HG02588 (cell line): ENCODE data around the gene KHDC3L.
"Not testable (repeated sequence)": the region's sequence is repeated elsewhere in the genome, so short reads cannot be mapped to it uniquely, and the experiment has no call there.

ENCODE experiments used
- ATAC-seq: cut with Tn5 transposase; IDR thresholded peaks from one replicate; pipeline ENCODE4 v1.9.1; 2021; ENCODE audit warnings: mild to moderate bottlenecking, moderate library complexity; ENCODE audit not compliant: unreplicated experiment

KHDC3L gene

DNA sequence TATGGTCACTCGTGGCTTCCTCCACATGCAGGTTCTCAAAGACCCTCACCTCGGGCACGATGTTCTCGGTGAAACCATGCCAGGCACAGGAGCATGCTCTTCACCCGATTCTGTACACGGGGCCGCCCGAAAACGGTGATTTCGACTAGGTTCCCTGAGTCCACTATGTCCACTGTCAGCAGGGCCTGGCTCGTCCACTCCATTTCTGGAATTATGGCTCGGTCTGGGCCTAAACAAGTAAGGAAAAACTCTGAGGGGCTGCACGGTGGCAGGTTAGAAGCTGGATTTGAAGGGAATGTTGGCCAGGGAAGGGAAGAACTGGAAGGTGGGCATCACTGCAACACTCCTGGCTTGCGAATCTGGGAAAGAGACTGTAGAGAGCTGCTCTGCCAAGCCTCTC is 6.7 kb downstream of the KHDC3L start:
- no peak for ATAC-seq

DNA sequence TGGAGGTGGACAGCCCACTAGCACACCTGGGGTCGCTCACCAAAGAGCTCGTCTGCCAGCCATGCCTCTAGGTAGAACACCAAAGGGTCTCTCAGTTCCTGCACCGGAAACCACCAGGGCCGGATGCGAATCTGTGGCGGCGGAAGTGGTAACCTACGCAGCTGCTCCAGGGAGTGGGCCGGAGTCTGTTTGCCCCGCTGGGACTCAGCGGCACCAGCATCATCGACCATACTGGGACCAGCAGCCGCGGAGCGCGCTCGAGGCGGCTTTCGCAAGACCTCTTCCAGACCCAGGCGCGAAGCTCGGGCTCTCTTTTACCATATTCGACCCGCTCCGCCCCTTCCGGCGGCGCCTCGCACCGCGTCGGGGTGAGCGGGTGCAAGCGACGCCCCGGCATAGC is 7.1 kb downstream of the KHDC3L start, which contains the start of gene OOEP:
OOEP (minus strand) TSS at position 335 of the 400 bp plus-strand sequence; CDS start at position 230, 105 bp downstream.
- no peak for ATAC-seq

DNA sequence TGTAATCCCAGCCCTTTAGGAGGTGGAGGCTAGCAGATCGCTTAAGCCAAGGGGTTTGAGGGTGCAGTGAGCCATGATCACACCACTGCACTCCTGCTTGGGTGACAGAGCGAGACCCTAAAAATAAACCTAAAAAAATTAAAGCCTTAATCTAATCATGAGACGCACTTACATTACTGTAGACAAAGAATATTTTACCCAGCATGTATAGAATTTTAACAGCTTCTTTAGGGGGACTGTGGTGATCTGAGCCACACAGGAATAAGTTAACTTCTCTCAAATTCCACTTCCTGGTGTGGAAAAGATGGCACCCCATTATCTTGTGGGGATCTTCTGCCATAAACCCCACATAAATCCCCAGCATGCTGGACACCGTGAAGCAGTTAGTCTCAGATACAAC is 9.5 kb downstream of the KHDC3L start:
- ATAC-seq = no peak

DNA sequence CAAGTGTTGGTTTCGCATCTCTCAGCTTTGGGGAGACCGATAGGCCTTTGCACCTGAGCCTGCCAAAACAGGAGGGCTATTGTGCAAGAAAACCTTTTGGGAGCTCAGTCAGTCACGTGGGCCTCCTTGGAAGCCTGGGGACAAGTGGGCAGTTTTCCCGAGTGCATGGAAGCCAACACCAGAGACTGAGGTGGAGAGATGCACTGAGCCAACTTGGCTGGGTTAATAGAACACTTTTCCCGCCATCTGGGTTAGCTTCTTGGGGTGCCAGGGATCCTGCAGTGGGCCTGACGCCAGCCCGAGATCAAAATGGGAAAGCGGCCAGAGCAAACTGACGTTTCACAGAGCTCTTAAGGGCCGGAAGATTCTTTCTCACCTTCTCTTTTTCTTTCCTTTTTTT is 10.1 kb downstream of the KHDC3L start:
- no peak for ATAC-seq

DNA sequence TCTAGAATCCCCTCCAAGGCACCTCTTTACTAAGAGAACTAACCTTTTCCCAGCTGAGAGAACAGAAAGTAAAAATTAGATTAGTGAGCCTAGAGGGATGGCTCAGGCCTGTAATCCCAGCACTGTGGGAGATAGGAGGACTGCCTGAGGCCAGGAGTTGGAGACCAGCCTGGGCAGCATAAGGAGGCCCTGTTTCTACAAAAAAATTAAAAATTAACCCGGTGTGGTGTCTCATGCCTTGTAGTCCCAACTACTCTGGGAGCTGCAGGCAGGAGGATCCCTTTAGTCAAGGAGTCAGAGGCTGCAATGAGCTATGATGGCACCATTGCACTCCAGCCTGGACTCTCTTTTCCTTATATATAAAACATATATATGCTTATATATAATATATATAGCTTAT is 12.8 kb downstream of the KHDC3L start:
- ATAC-seq = no peak

DNA sequence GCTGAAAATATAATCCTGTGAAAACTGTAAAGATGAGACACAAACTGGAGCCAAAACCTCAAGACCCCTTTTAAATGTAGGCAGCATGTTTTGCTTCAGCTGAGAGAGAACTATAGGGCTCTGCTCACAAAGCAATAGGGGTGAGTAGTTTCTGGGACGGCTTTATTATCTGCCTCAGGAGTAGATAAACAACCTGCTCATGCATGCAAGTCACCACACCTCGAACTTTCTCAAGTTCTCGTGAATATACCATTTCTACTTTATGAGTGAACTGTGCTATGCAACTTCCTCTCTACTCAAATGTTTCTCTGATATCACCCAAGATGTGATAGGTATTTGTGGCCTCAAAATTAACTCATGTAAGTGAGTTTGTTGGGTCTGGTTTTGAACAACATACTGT is 14.8 kb downstream of the KHDC3L start:
- ATAC-seq = no peak

DNA sequence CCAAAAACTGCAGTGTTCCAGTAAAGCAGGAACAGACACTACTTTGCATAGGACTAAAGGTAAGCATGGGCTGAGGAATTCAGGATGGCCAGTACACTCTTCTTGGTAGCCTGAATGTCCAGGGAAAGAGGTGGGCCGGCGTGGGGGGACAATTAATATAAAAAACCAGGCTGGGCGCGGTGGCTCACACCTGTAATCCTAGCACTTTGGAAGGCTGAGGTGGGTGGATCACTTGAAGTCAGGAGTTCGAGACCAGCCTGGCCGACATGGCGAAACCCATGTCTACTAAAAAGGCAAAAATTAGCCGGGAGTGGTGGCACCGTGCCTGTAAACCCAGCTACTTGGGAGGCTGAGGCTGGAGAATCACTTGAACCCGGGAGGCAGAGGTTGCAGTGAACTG is 19.1 kb downstream of the KHDC3L start:
- not testable (repeated sequence) for ATAC-seq

DNA sequence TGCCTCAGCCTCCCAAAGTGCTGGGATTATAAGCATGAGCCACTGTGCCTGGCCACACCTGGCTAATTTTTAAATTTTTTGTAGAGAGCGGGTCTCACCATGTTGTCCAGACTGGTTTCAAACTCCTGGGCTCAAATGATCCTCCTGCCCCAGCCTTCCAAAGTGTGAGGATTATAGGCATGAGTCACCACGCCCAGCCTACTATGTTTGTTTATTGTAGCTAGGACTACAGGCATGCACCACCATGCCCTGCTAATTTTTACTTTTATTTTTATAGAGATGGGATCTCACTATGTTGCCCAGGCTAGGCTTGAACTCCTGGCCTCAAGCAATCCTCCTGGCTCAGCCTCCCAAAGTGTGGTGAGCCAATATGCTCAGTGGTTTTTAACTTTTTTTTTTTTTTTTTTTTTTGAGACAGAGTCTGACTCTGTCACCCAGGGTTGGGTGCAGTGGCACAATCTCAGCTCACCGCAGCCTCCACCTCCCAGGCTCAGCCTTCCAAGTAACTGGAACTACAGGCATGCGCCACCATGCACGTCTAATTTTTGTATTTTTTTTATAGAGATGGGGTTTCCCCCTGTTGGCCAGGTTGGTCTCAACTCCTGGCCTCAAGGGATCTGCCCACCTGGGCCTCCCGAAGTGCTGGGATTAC is 20.1 kb downstream of the KHDC3L start:
- ATAC-seq = no peak

DNA sequence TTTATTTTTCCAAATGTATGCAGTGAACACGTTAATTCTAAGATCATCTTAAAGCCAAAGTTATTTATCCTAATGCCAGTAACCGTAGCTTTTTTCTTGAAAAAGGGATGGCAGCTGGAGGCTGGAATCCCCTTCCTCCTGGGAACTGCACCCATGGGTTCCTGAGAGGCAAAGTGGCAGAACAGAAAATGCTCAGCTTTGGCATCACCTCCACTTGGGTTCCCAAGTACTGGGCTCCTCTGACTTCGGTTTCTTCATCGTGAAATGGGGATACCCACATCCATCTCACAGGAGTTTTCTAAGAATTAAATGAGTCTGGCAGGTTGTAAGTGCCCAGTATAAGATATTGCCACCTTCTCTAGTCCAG is 26.0 kb downstream of the KHDC3L start:
- peak; percentile 17 for ATAC-seq

DNA sequence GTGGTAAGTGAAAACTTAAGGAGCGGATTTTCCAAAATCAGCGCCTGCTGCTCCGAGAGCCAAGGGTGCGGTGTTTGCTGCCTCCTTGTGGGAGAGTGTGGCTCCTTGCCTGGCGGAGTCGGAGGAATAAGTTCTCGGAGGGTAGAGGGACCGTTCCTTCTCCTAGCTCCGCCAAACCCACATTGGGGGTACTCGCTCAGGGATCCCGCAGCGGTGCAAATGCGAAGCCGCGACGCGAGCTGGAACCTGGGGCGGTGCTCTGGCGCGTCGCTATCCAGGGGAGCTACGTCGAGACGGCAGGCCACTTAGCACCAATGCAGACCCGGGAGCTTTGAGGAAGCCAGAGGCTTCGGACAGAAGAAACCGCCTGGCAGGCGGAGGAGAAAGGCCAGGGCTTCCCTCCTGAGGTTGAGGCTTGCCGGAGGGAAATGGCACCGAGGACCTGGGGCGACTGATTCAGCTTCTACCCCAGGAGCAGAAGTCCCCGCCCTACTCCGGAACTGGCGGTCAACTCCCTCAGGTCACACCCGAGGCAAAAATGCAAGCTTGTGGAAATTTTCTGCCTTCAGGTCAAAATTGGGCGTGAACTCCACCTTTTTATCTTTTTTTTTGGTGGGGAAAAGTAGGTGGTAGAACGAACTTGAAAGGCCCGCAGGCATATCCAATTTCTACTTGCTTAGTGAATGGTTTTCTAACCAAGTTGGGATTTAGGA is 26.5 kb downstream of the KHDC3L start:
- ATAC-seq = peak; percentile 81

DNA sequence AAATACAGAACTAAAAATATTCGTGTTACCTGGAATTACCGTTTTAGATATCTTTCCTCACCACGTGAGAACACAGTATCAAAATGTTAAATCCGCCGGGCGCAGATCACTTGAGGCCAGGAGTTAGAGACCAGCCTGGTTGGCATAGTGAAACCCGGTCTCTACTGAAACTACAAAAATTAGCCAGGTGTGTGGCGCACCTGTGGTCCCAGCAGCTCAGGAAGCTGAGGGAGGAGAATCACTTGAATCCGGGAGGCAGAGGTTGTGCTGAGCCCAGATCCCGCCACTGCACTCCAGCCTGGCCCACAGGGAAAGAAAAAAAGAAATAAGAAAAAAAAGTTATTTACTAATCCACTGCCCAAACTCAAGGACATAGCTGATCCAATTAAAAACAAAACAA is 27.4 kb downstream of the KHDC3L start:
- ATAC-seq = no peak

DNA sequence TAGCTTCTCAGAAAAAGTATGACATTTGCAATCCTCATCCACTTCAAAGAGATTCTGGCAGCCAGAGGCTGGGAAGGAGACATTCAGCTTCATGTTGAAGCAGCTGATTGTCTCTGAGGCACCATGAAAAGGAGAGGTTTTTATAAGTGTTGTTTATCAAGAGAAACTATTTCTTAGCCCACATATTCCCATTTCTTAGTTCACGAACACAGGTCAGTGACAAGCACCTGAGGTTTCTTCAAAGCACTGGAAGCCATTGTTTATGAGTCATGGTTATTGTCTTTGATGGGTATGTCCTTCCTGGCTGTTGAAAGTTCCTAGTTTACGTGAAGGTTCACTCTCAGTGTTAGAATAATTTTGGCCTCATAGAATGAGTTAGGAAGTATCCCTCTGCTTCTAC is 29.2 kb downstream of the KHDC3L start:
- ATAC-seq = no peak

DNA sequence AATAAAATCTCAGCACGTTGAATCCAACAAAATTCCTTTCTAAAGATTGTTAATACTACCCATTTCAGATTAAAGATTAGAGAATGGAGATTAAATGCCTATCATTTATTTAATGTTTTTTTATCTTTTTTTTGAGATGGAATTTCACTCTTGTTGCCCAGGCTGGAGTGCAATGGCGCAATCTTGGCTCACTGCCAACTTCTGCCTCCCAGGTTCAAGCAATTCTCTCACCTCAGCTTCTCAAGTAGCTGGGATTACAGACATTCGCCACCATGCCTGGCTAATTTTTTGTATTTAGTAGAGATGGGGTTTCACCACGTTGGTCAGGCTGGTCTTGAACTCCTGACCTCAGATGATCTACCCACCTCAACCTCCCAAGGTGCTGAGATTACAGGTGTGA is 29.7 kb downstream of the KHDC3L start:
- ATAC-seq = not testable (repeated sequence)

DNA sequence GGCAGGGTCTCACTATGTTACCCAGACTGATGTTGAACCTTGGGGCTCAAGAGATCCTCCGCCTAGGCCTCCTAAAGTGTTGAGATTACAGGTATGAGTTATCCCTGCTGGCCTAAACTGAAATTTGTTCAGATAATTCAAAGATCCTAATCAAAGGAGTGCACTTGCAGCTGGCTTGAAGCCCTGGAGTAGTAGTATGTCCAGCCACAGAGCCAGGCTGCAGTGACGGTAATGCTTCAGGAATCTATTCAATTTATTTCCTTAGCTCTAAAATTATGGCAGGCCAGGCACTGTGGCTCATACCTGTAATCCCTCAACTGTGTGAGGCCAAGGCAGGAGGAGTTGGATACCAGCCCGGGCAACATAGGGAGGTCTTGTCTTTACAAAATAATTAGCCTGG is 30.8 kb downstream of the KHDC3L start:
- ATAC-seq = no peak

DNA sequence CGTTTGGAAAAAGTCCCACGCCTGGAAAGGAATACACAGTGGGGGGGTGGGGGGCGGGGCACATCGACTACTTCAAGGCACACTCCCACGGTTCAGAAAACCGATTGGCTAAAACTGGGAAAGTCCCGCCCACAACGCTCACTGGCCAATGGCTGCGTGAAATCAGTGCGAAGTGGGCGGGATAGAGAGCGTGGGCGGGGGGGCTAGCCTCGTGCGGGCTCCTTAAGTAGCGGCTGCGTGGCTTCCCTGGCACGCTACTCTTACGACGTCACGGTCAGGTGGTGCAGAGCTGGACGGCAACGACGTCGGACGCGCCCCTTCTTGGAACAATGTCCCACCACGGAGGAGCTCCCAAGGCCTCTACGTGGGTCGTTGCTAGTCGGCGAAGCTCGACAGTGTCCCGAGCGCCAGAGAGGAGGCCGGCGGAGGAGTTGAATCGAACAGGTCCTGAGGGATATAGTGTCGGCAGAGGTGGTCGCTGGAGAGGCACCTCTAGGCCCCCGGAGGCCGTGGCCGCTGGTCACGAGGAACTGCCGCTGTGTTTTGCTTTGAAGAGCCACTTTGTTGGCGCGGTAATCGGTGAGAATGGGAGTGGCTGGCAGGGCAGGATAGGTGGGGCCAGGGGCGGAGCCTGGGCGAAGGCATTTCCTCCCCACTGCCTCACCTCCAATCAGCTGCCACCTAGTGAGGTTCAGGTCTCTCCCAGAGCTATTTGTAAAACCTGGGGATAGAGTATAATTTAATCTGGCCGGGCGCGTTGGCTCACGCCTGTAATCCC is 32.3 kb downstream of the KHDC3L start, which contains the start of gene DDX43:
DDX43 (plus strand) TSS at position 252 of the 778 bp plus-strand sequence; CDS start at position 330, 78 bp downstream.
- ATAC-seq = no peak

DNA sequence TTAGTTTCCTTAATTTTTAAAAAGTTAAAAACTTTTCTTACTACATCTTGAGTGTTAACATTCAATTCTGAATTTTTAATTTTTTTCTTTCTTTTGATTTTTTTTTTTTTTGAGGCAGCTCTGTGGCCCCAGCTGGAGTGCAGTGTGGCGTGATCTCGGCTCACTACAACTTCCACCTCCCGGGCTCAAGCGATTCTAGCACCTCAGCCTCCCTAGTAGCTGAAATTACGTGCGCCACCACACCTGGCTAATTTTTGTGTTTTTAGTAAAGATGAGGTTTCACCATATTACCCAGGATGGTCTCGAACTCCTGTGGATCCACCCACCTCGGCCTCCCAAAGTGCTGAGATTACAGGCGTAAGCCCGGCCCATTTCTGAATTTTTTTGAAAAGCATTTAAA is 33.4 kb downstream of the KHDC3L start:
- no peak for ATAC-seq

DNA sequence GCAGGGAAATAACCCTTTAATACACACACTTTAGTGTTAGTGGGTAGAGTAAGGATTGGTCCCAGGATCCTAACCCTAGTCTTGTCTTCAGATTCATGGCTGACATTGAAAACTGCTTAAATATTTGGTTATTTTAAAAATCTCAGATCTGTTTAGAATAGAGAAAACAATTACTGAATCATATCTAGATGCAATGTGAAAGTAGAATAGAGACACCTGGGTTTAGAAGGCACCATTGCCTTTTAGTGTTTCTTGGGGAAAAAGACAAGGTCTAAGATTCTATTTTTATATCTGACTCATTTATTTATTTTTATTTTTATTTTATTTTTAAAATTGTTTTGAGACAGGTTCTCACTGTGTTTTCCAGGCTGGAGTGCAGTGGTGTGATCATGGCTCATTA is 38.2 kb downstream of the KHDC3L start:
- no peak for ATAC-seq

DNA sequence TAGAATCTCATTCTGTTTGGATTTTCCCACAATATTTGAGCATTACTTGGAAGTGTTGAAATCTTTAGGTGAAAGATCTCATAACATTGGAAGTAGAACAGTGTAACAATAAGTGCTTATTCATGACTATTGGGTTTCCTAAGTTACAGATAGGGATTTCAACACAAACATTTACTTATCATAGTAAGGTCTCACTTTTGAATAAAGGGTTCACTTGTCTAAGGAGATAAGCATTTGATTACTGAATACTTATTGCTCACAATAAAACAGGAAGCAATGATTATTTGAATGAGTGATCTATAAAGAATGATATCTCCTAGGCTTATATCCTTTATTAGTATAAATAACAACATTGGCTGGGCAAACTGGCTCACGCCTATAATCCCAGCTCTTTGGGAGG is 46.9 kb downstream of the KHDC3L start:
- ATAC-seq = no peak

DNA sequence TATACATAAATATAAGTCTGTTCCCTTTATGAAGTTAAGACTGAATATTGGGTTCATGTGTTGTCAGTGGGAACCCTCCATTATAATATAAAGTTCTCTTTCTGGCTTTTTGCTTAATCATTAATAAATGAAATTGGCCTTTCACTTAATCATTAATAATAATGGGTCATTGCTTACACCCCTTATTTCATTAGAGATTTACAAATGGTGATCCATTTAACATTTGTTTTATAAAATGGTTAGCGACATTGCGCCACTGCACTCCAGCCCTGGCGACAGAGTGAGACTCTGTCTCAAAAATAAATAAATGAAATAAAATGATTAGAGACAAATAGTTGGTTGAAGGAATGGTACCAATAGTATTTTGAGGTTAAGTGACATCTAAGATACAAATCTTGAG is 50.6 kb downstream of the KHDC3L start:
- no peak for ATAC-seq
